ENCODE results near the gene ALOX15B.

The ALOX15B gene

DNA sequence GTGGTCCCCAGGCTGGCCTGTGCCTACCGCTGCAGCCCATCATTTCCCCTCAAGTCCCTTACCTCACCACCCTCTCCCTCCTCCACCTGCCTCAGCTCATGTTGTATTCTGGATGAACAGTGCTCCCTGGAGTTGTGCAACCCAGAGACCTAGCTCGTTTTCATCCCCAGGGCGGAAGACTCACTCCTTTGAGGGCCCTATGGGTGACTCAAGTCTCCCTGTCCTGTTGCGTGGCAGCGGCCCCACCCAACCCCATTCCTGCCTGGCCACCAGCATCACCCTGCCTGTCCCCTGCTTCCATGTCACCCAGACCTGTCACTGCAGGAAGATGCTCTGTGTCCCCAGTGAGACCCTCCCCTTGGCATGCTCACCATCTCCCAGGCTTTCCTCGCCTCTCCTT lies 45.4 kb downstream of the ALOX15B start:
- DNase-seq, result no peak

GRCh38 chr17:8087075-8087951 lies 48.5 kb downstream of the ALOX15B start, which contains the start of gene ALOX12B:
ALOX12B (minus strand) TSS chr17:8087716; CDS start chr17:8087442, 274 bp downstream.
- no peak for DNase-seq

GRCh38 chr17:8087952-8088230 lies 49.0 kb downstream of the ALOX15B start:
- no peak for DNase-seq

GRCh38 chr17:8089728-8090127 lies 50.9 kb downstream of the ALOX15B start:
- DNase-seq, result no peak

- DNase-seq, result no peak
These were observed 52.3 kb downstream of the ALOX15B start for GRCh38 chr17:8091033-8091687.

- DNase-seq, result no peak
These were observed 56.5 kb downstream of the ALOX15B start for GRCh38 chr17:8095361-8095760.

DNA sequence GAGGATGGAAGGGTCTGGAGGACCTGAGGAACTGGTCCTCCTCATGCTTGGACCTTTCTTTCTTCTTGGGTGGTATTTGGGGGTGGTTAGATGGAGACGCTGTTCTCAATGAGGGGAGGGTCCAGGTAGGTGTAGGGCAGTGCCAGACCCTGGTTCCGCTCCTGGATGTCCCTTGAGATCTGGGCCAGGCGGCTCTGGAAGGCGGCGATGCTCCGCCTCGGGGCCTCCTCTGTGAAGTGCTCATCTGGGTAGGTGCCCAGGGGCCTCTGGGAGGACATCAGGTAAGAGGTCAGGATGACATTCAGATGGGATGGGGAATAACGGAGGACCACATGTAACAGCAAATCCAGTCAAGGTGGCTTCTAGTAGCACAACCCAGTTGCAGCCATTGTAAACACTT lies 57.7 kb downstream of the ALOX15B start:
- DNase-seq, result no peak

Data from stimulated activated CD4-positive, alpha-beta T cell treated with anti-CD3 and anti-CD28 coated beads, Interleukin-12 subunit alpha, Interleukin-12 subunit beta, amount 100 ng/mL, for 4 hours (primary cell).